Ishikawa (cell line): ENCODE results near the gene SCN8A.

Experiments
- CEBPB ChIP-seq: IDR thresholded peaks from 2 replicates; pipeline ENCODE4 v1.6.1; 2012
- CREB1 ChIP-seq: IDR thresholded peaks from 2 replicates; pipeline ENCODE4 v1.6.1; 2012; ENCODE audit warnings: low read depth
- EGR1 ChIP-seq: IDR thresholded peaks from 2 replicates; pipeline ENCODE4 v1.6.1; 2012
- EP300 ChIP-seq: IDR thresholded peaks from 2 replicates; pipeline ENCODE4 v1.6.1; 2012; ENCODE audit warnings: borderline replicate concordance
- FOXM1 ChIP-seq: IDR thresholded peaks from 2 replicates; pipeline ENCODE4 v1.6.1; 2012; ENCODE audit warnings: low read depth, borderline replicate concordance
- NFIC ChIP-seq: IDR thresholded peaks from 2 replicates; pipeline ENCODE4 v1.6.1; 2012
- RAD21 ChIP-seq: IDR thresholded peaks from 2 replicates; pipeline ENCODE4 v1.6.1; 2012; ENCODE audit warnings: low read depth
- TAF1 ChIP-seq: IDR thresholded peaks from 2 replicates; pipeline ENCODE4 v1.6.1; 2012; ENCODE audit warnings: low read depth, mild to moderate bottlenecking
- TCF12 ChIP-seq: IDR thresholded peaks from 2 replicates; pipeline ENCODE4 v1.6.1; 2012; ENCODE audit warnings: low read depth
- TEAD4 ChIP-seq: IDR thresholded peaks from 2 replicates; pipeline ENCODE4 v1.6.1; 2012
- YY1 ChIP-seq: IDR thresholded peaks from 2 replicates; pipeline ENCODE4 v1.6.1; 2012; ENCODE audit warnings: low read depth
- ZBTB7A ChIP-seq: IDR thresholded peaks from 2 replicates; pipeline ENCODE4 v1.6.1; 2012; ENCODE audit warnings: low read depth
- TF ChIP-seq, protein P1 (sequence below): IDR thresholded peaks from 2 replicates; pipeline ENCODE4 v1.6.1; 2012; ENCODE audit warnings: low read depth, mild to moderate bottlenecking
- TF ChIP-seq, protein P2 (sequence below): IDR thresholded peaks from 2 replicates; pipeline ENCODE4 v1.6.1; 2012
- TF ChIP-seq, protein P3 (sequence below): IDR thresholded peaks from 2 replicates; pipeline ENCODE4 v1.6.1; 2012

SCN8A gene

DNA sequence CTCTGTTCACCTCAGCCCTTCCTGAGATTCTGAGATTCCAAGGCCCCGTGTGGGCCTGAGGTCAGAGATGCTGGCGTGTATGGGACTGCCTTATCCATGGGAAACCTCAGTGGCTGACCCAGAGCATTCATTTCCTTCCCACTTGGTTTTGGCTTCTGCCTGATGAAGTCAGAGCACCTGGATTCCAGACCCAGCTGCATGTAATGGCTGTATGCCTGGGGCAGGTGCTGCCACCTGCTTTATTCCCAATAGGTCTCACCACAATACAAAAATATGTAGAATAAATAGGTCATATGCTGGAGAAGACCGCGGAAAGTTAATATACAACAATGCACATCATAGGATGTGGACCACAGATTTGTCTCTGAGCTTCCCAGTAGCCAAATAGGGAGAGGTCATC is 231.9 kb downstream of the SCN8A start:
- TF ChIP-seq, protein P1, sequence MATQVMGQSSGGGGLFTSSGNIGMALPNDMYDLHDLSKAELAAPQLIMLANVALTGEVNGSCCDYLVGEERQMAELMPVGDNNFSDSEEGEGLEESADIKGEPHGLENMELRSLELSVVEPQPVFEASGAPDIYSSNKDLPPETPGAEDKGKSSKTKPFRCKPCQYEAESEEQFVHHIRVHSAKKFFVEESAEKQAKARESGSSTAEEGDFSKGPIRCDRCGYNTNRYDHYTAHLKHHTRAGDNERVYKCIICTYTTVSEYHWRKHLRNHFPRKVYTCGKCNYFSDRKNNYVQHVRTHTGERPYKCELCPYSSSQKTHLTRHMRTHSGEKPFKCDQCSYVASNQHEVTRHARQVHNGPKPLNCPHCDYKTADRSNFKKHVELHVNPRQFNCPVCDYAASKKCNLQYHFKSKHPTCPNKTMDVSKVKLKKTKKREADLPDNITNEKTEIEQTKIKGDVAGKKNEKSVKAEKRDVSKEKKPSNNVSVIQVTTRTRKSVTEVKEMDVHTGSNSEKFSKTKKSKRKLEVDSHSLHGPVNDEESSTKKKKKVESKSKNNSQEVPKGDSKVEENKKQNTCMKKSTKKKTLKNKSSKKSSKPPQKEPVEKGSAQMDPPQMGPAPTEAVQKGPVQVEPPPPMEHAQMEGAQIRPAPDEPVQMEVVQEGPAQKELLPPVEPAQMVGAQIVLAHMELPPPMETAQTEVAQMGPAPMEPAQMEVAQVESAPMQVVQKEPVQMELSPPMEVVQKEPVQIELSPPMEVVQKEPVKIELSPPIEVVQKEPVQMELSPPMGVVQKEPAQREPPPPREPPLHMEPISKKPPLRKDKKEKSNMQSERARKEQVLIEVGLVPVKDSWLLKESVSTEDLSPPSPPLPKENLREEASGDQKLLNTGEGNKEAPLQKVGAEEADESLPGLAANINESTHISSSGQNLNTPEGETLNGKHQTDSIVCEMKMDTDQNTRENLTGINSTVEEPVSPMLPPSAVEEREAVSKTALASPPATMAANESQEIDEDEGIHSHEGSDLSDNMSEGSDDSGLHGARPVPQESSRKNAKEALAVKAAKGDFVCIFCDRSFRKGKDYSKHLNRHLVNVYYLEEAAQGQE, result no peak
- no peak for TF ChIP-seq EP300
- TF ChIP-seq, protein P2, sequence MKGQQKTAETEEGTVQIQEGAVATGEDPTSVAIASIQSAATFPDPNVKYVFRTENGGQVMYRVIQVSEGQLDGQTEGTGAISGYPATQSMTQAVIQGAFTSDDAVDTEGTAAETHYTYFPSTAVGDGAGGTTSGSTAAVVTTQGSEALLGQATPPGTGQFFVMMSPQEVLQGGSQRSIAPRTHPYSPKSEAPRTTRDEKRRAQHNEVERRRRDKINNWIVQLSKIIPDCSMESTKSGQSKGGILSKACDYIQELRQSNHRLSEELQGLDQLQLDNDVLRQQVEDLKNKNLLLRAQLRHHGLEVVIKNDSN, result no peak
- TF ChIP-seq YY1, result no peak
- TF ChIP-seq ZBTB7A, result no peak
- TF ChIP-seq FOXM1, result no peak
- TF ChIP-seq, protein P3, sequence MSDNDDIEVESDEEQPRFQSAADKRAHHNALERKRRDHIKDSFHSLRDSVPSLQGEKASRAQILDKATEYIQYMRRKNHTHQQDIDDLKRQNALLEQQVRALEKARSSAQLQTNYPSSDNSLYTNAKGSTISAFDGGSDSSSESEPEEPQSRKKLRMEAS, result no peak
- TF ChIP-seq CREB1, result no peak
- no peak for TF ChIP-seq TCF12
- no peak for TF ChIP-seq NFIC
- no peak for TF ChIP-seq RAD21
- TF ChIP-seq TAF1, result no peak
- TF ChIP-seq TEAD4, result no peak
- TF ChIP-seq CEBPB, result no peak
- no peak for TF ChIP-seq EGR1

DNA sequence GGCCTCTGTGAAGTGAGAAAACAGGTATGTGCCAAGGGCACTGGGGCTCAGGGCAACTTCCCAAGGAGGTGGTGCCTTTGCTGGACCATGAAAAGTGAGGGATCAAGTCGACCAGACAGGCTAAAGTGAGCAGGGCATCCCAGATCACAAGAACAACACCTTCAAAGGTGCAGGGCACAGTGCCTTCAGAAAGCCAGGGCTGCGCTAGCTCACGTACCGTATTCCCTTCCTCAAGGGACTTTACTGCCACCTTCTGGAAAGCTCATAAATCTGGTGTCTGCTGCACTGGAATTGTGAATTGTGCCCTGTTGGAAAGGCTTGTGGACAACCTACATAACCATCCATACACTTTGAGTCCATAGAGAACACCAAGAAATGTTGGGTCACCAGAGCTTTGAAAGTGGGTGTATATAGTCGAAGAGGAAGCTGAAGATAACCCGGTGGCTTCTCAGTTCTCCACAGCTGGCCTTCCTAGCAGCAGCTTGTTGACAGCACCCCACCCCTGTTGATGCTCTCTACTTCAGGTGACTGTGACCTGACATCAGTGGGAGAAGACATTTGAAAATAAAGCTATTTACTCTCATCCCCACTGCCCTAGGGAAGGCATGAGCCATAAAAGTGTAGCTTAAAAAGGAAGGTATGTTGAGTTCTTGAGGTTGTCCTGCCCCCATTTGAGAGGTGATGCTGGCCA is 233.0 kb downstream of the SCN8A start:
- TF ChIP-seq ZBTB7A, result no peak
- TF ChIP-seq RAD21, result peak; percentile 87

DNA sequence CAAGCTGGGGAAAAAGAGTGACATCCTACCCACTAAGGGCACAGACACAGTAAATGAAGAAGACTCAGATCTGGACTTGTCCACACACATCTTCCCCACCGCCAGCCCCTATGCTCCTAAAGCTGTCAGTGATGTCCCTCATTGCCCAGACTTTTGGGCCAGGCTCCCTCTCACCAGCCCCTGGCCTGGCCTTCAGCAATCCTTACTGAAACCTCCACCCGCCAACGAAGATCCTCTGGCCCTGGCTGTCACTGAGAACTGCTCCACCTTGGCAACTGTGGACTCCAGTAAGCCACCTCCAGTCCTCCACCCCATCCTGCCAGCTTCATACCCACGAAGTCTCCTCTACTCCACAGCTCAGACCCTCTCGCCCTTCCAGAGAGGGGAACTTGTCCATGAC is 234.2 kb downstream of the SCN8A start:
- TF ChIP-seq TAF1 (no peak), NFIC (no peak), TEAD4 (no peak), TCF12 (no peak), YY1 (no peak), RAD21 (no peak), EGR1 (no peak), CREB1 (no peak)
- TF ChIP-seq, protein P3, result no peak

DNA sequence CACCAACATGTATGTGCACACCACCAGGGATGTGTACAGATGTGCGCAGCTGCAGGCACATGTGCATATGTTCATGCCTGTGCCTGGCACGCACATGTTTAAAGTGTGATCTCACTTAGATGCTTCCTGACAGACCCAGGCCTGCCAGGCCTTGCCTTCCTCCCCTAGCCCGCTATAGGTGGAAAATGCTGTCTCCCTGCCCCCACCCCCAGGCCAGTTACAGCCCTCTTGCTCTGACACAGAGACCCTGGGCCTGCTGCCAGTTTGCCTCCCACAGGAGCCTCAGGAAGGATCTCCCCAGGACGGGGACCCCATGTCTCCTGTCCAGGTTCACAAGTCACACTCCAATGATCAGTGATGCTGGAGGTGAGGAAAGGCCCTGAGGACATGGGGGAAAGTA is 235.8 kb downstream of the SCN8A start:
- no peak for TF ChIP-seq CREB1
- TF ChIP-seq TEAD4, result no peak

DNA sequence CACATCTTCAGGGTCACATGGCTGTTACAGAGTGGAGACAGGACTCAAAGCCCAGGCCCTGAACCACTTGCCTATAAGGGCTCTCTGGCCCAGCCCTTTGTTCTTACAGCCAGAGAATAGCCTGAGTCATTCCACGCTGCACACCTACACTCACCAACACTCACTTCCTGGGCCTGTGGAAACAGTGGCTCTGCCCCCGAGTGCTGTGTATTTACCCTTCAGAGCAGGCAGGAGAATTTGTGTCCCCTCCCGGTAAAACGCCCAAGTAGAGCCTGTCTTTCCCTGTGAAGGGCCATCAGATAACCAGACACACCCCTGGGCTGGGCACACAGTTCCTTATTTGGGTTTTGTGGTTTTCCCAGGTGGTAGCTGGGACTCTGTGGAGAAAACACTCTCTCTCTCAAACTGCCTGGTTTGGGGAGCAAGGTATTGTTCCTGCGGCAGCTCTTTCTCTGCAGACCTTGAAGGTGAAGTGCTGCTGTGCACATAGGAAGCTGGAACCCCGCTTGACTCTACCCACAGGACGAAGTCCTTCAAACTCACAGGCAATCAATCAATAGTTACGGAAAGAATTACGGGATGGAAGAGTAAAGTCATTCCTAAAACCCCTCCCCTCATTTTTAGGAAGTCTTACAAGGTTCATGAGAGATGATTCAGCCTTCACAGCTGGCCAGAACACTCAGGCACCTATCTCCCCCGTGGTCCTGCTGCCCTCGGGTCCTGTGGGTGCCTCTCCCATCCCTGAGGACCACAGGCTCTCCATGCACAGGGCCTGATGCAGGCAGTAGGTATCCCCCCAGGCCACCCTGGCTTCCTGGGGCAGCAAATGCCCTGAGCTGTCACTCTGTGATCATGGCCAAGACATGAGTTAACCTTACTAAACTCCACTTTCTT is 237.1 kb downstream of the SCN8A start:
- no peak for TF ChIP-seq FOXM1
- TF ChIP-seq RAD21, result no peak
- TF ChIP-seq TEAD4, result no peak
- no peak for TF ChIP-seq ZBTB7A
- TF ChIP-seq TCF12, result no peak
- TF ChIP-seq TAF1, result no peak
- TF ChIP-seq CREB1, result no peak
- TF ChIP-seq, protein P3, result no peak
- TF ChIP-seq EGR1, result no peak
- TF ChIP-seq NFIC, result no peak
- no peak for TF ChIP-seq CEBPB
- TF ChIP-seq, protein P2, result no peak
- TF ChIP-seq, protein P1, result no peak
- no peak for TF ChIP-seq EP300
